Neural cell (in vitro differentiated cells): ENCODE data around the gene EEF2K. TPM values are rescaled to one million over a fixed set of nuclear protein-coding genes. Genes with fewer than 3 reads are reported as not detected.

Experiments used
- H2AFZ ChIP-seq: fragments of 200-600, 300-800 bp; sonication (generic), shearing (Covaris generic); 2 replicates; pipeline ENCODE4 v1.6.0; 2014; ENCODE audit warnings: low read depth, mild to moderate bottlenecking, antibody characterized with exemption, low read length, moderate library complexity
- H3F3A ChIP-seq: fragments of 200-600 bp; shearing (Covaris generic); 2 replicates; pipeline ENCODE4 v1.6.1; 2016; ENCODE audit warnings: mild to moderate bottlenecking, moderate library complexity, mixed read lengths, antibody characterized with exemption, low read length; ENCODE audit not compliant: insufficient read depth, poor library complexity, severe bottlenecking
- H3K27ac ChIP-seq: fragments of 200-600, 300-800 bp; sonication (generic), shearing (Covaris generic); 2 replicates; pipeline ENCODE4 v1.5.1; 2014; ENCODE audit warnings: mild to moderate bottlenecking, low read length, moderate library complexity
- H3K27me3 ChIP-seq: fragments of 300-800, 200-600 bp; sonication (generic), shearing (Covaris generic); 2 replicates; pipeline ENCODE4 v1.6.0; 2014; ENCODE audit warnings: mild to moderate bottlenecking, low read depth, low read length, moderate library complexity; ENCODE audit not compliant: insufficient read depth
- H3K36me3 ChIP-seq: fragments of 300-800, 200-600 bp; sonication (generic), shearing (Covaris generic); 2 replicates; pipeline ENCODE4 v1.5.1; 2014; ENCODE audit warnings: mild to moderate bottlenecking, antibody characterized with exemption, low read length, moderate library complexity; ENCODE audit not compliant: insufficient read depth
- H3K4me2 ChIP-seq: fragments of 300-800, 200-600 bp; sonication (generic), shearing (Covaris generic); 2 replicates; pipeline ENCODE4 v1.6.0; 2014; ENCODE audit warnings: mild to moderate bottlenecking, low read length
- H3K4me3 ChIP-seq: fragments of 300-800, 200-600 bp; sonication (generic), shearing (Covaris generic); 2 replicates; pipeline ENCODE4 v1.5.1; 2014; ENCODE audit warnings: mild to moderate bottlenecking, low read length, moderate library complexity
- H3K79me2 ChIP-seq: fragments of 200-600 bp; shearing (Covaris generic); replicated peaks from 2 replicates; pipeline ENCODE4 v1.6.0; 2014; ENCODE audit warnings: mild to moderate bottlenecking, low read length, moderate library complexity; ENCODE audit not compliant: insufficient read depth
- H3K9ac ChIP-seq: fragments of 300-800, 200-600 bp; sonication (generic), shearing (Covaris generic); 2 replicates; pipeline ENCODE4 v1.6.1; 2016; ENCODE audit warnings: mild to moderate bottlenecking, low read length, mixed read lengths
- H3K9me2 ChIP-seq: fragments of 200-600 bp; shearing (Covaris generic); 2 replicates; pipeline ENCODE4 v1.6.1; 2016; ENCODE audit warnings: mild to moderate bottlenecking, low read length, mixed read lengths; ENCODE audit not compliant: insufficient read depth
- H3K9me3 ChIP-seq: fragments of 200-600, 300-800 bp; sonication (generic), shearing (Covaris generic); 2 replicates; pipeline ENCODE4 v1.6.1; 2016; ENCODE audit warnings: mild to moderate bottlenecking, mixed run types, low read length, moderate library complexity, mixed read lengths
- H4K20me1 ChIP-seq: fragments of 200-600 bp; shearing (Covaris generic); 2 replicates; pipeline ENCODE4 v1.6.1; 2016; ENCODE audit warnings: mild to moderate bottlenecking, mixed run types; ENCODE audit not compliant: insufficient read depth
- CTCF ChIP-seq: fragments of 450-650 bp; IDR thresholded peaks from 2 replicates; pipeline ENCODE4 v1.5.1; 2014; ENCODE audit warnings: antibody characterized with exemption, mild to moderate bottlenecking, moderate library complexity; ENCODE audit not compliant: poor library complexity, severe bottlenecking
- EP300 ChIP-seq: fragments of 450-650 bp; conservative IDR thresholded peaks from 2 replicates; pipeline ENCODE4 v1.6.1; 2014; ENCODE audit warnings: antibody characterized with exemption, mild to moderate bottlenecking, moderate library complexity; ENCODE audit not compliant: poor library complexity, severe bottlenecking
- EZH2 ChIP-seq: fragments of 200-600, 300-800 bp; shearing (Covaris generic), sonication (generic); IDR thresholded peaks from 2 replicates; pipeline ENCODE4 v1.6.1; 2014; ENCODE audit warnings: antibody characterized with exemption, low read length, borderline replicate concordance, mild to moderate bottlenecking; ENCODE audit not compliant: insufficient read depth, poor library complexity, severe bottlenecking
- MXI1 ChIP-seq: fragments of 450-650 bp; conservative IDR thresholded peaks from 2 replicates; pipeline ENCODE4 v1.6.1; 2014; ENCODE audit warnings: antibody characterized with exemption, mild to moderate bottlenecking; ENCODE audit not compliant: poor library complexity, severe bottlenecking
- POLR2AphosphoS5 ChIP-seq: IDR thresholded peaks from 2 replicates; pipeline ENCODE4 v1.6.1; 2012
- RAD21 ChIP-seq: fragments of 450-650 bp; conservative IDR thresholded peaks from 2 replicates; pipeline ENCODE4 v1.6.1; 2014; ENCODE audit warnings: antibody characterized with exemption, mild to moderate bottlenecking, moderate library complexity
- SMC3 ChIP-seq: fragments of 450-650 bp; conservative IDR thresholded peaks from 2 replicates; pipeline ENCODE4 v1.6.1; 2014; ENCODE audit warnings: antibody characterized with exemption, mild to moderate bottlenecking, moderate library complexity; ENCODE audit not compliant: poor library complexity
- TAF1 ChIP-seq: IDR thresholded peaks from 2 replicates; pipeline ENCODE4 v1.6.1; 2012; ENCODE audit warnings: low read depth
- polyA plus RNA-seq: library from polyadenylated mRNA; depleted of rRNA; stranded (reverse); fragments of >200 nt; gene quantifications from 2 replicates; pipeline ENCODE4 v1.2.3, GENCODE V29; 2014
- TF ChIP-seq, protein P1 (sequence below): IDR thresholded peaks from 2 replicates; pipeline ENCODE4 v1.6.1; 2012; ENCODE audit warnings: borderline replicate concordance

EEF2K gene
- polyA plus RNA-seq, 1 donor from 2014 or later = 7.2 TPM

DNA sequence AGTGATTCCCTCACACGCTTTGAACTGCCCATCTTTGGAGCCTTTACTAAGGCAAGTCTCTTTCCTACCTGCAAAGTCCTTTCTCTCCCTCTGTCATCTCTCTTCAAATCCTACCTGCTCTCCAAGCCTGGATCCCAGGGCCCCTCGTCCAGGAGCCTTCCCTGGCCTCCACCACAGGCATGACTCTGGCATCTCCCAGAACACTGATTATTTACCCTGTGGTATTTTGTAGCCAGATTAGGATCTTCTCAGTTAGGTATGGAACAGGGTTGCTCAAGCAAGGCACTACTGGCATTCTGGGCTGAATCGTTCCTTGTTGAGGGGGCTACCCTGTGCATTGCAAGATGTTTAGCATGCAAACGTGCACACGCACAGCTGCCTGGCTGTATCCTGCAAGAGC, 59.3 kb downstream of the EEF2K start:
- no peak overlapping the region for H3K4me2 ChIP-seq
- H3K36me3 ChIP-seq = no peaks in the 10 kb centered on the region

GRCh38 chr16:22266546-22266945, 60.5 kb downstream of the EEF2K start:
- H3K27me3 ChIP-seq = no peaks in the 10 kb centered on the region
- no peaks in the 10 kb centered on the region for H3K36me3 ChIP-seq
- no peaks in the 10 kb centered on the region for H3K9me2 ChIP-seq

More for the DNA sequence above, 59.3 kb downstream of the EEF2K start:
- Histone ChIP-seq H2AFZ (no peak overlapping the region), H3K9ac (no peak overlapping the region), H4K20me1 (no peaks in the 10 kb centered on the region), H3K9me3 (no peaks in the 10 kb centered on the region), H3F3A (no peaks in the 10 kb centered on the region), H3K9me2 (no peaks in the 10 kb centered on the region), H3K79me2 (no peaks in the 10 kb centered on the region), H3K27ac (no peak overlapping the region), H3K27me3 (no peaks in the 10 kb centered on the region), H3K4me3 (no peak overlapping the region)
- TF ChIP-seq, protein P1, sequence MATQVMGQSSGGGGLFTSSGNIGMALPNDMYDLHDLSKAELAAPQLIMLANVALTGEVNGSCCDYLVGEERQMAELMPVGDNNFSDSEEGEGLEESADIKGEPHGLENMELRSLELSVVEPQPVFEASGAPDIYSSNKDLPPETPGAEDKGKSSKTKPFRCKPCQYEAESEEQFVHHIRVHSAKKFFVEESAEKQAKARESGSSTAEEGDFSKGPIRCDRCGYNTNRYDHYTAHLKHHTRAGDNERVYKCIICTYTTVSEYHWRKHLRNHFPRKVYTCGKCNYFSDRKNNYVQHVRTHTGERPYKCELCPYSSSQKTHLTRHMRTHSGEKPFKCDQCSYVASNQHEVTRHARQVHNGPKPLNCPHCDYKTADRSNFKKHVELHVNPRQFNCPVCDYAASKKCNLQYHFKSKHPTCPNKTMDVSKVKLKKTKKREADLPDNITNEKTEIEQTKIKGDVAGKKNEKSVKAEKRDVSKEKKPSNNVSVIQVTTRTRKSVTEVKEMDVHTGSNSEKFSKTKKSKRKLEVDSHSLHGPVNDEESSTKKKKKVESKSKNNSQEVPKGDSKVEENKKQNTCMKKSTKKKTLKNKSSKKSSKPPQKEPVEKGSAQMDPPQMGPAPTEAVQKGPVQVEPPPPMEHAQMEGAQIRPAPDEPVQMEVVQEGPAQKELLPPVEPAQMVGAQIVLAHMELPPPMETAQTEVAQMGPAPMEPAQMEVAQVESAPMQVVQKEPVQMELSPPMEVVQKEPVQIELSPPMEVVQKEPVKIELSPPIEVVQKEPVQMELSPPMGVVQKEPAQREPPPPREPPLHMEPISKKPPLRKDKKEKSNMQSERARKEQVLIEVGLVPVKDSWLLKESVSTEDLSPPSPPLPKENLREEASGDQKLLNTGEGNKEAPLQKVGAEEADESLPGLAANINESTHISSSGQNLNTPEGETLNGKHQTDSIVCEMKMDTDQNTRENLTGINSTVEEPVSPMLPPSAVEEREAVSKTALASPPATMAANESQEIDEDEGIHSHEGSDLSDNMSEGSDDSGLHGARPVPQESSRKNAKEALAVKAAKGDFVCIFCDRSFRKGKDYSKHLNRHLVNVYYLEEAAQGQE = no peak
- TF ChIP-seq RAD21 (no peak), EP300 (no peak), TAF1 (no peak), POLR2AphosphoS5 (no peak), SMC3 (no peak), MXI1 (no peak), CTCF (no peak), EZH2 (no peak)

More at GRCh38 chr16:22266546-22266945, 60.5 kb downstream of the EEF2K start:
- Histone ChIP-seq H3K27ac (no peak overlapping the region), H3K9ac (no peak overlapping the region), H3K4me3 (no peak overlapping the region), H4K20me1 (no peaks in the 10 kb centered on the region), H3K4me2 (no peak overlapping the region), H3F3A (no peaks in the 10 kb centered on the region), H3K79me2 (no peaks in the 10 kb centered on the region), H3K9me3 (no peaks in the 10 kb centered on the region), H2AFZ (no peak overlapping the region)
- TF ChIP-seq, protein P1 = no peak
- TF ChIP-seq EZH2 = no peak
- TF ChIP-seq CTCF = no peak
